Trophoblast cell (in vitro differentiated cells and primary cell): ENCODE measurements around the gene C4B.
"Not testable (repeated sequence)": the region's sequence is repeated elsewhere in the genome, so short reads cannot be mapped to it uniquely, and the experiment has no call there.

Experiments
- DNase-seq, 2 donors: peaks; one replicate each; pipeline ENCODE4 v3.0.0-alpha.2; 2016
- H2AFZ ChIP-seq: 2 replicates; pipeline ENCODE4 v1.6.1; 2013; ENCODE audit warnings: low read length, moderate library complexity, mild to moderate bottlenecking; ENCODE audit not compliant: insufficient read depth, poor library complexity
- H2AK5ac ChIP-seq: 2 replicates; pipeline ENCODE4 v1.6.1; 2013; ENCODE audit warnings: mild to moderate bottlenecking, low read length
- H2BK120ac ChIP-seq: 2 replicates; pipeline ENCODE4 v1.6.1; 2013; ENCODE audit warnings: low read length, mild to moderate bottlenecking, moderate library complexity; ENCODE audit not compliant: insufficient read depth, poor library complexity
- H2BK12ac ChIP-seq: 2 replicates; pipeline ENCODE4 v1.6.1; 2013; ENCODE audit warnings: mild to moderate bottlenecking, low read length, moderate library complexity
- H2BK5ac ChIP-seq: 2 replicates; pipeline ENCODE4 v1.6.1; 2013; ENCODE audit warnings: low read length, low read depth, moderate library complexity, mild to moderate bottlenecking; ENCODE audit not compliant: poor library complexity
- H3K14ac ChIP-seq: 2 replicates; pipeline ENCODE4 v1.6.1; 2013; ENCODE audit warnings: mild to moderate bottlenecking, low read length
- H3K18ac ChIP-seq: 2 replicates; pipeline ENCODE4 v1.6.1; 2013; ENCODE audit warnings: mild to moderate bottlenecking, low read length
- H3K23ac ChIP-seq: 2 replicates; pipeline ENCODE4 v1.6.1; 2013; ENCODE audit warnings: low read length
- H3K27ac ChIP-seq: 2 replicates; pipeline ENCODE4 v1.5.1; 2013; ENCODE audit warnings: low read depth, mild to moderate bottlenecking, inconsistent platforms, low read length, moderate library complexity
- H3K27me3 ChIP-seq: 2 replicates; pipeline ENCODE4 v1.6.1; 2013; ENCODE audit warnings: inconsistent platforms, mild to moderate bottlenecking, low read length, moderate library complexity; ENCODE audit not compliant: insufficient read depth
- H3K36me3 ChIP-seq, 2 experiments: 1 replicate in 1 of 2; 2 replicates in 1 of 2; pipeline ENCODE4 v1.6.1; 2013; ENCODE audit warnings: low read length in 2 of 2, mild to moderate bottlenecking in 2 of 2, moderate library complexity in 1 of 2; ENCODE audit not compliant: insufficient read depth in 2 of 2, control insufficient read depth in 1 of 2
- H3K4ac ChIP-seq: 2 replicates; pipeline ENCODE4 v1.6.1; 2013; ENCODE audit warnings: low read depth, mild to moderate bottlenecking, low read length, moderate library complexity
- H3K4me1 ChIP-seq, 2 experiments: 1 replicate in 1 of 2; 2 replicates in 1 of 2; pipeline ENCODE4 v1.6.1; 2013; ENCODE audit warnings: low read length in 2 of 2, mild to moderate bottlenecking in 2 of 2, moderate library complexity in 1 of 2; ENCODE audit not compliant: insufficient read depth in 2 of 2, control insufficient read depth in 1 of 2
- H3K4me2 ChIP-seq: 2 replicates; pipeline ENCODE4 v1.6.1; 2013; ENCODE audit warnings: inconsistent platforms, mild to moderate bottlenecking, low read length, moderate library complexity
- H3K4me3 ChIP-seq: 2 replicates; pipeline ENCODE4 v1.5.1; 2013; ENCODE audit warnings: mild to moderate bottlenecking, low read depth, low read length, inconsistent platforms
- H3K79me1 ChIP-seq: one replicate; pipeline ENCODE4 v1.6.1; 2013; ENCODE audit warnings: low read length
- H3K79me2 ChIP-seq: 2 replicates; pipeline ENCODE4 v1.6.1; 2013; ENCODE audit warnings: low read length, mild to moderate bottlenecking; ENCODE audit not compliant: control insufficient read depth, insufficient read depth, poor library complexity
- H3K9ac ChIP-seq: 2 replicates; pipeline ENCODE4 v1.6.1; 2013; ENCODE audit warnings: mild to moderate bottlenecking, low read length
- H3K9me3 ChIP-seq: 2 replicates; pipeline ENCODE4 v1.6.1; 2013; ENCODE audit warnings: low read depth, mild to moderate bottlenecking, control low read depth, inconsistent platforms, low read length; ENCODE audit not compliant: insufficient read depth
- H4K12ac ChIP-seq: 2 replicates; pipeline ENCODE4 v1.6.1; 2013; ENCODE audit warnings: low read depth, mild to moderate bottlenecking, low read length, moderate library complexity
- H4K8ac ChIP-seq: 2 replicates; pipeline ENCODE4 v1.6.1; 2013; ENCODE audit warnings: low read depth, mild to moderate bottlenecking, low read length, moderate library complexity
- H4K91ac ChIP-seq: one replicate; pipeline ENCODE4 v1.6.1; 2013; ENCODE audit warnings: low read depth, mild to moderate bottlenecking, low read length, moderate library complexity
- WGBS: extraction: QIAGEN DNeasy Blood & Tissue Kit; methylation state at CpG from one replicate; pipeline ENCODE4 v1.1.7; 2013; ENCODE audit warnings: missing lambda C conversion rate; ENCODE audit not compliant: insufficient read length, insufficient coverage; ENCODE audit errors: extremely low coverage; 5-methylcytosine and 5-hydroxymethylcytosine counted together

C4B gene

GRCh38 chr6:32064706-32065105 is 50.1 kb downstream of the C4B start:
- H2AFZ ChIP-seq = no peak overlapping the region
- no peaks in the 10 kb centered on the region for H3K27me3 ChIP-seq
- H3K4me1 ChIP-seq = no peaks in the 10 kb centered on the region
- H4K12ac ChIP-seq = no peak overlapping the region
- no peak overlapping the region for H4K8ac ChIP-seq
- H3K4ac ChIP-seq = no peak overlapping the region
- H2BK5ac ChIP-seq = no peak overlapping the region
- WGBS = no CpG with 5 or more reads among the region's 14 CpGs
- no peaks in the 10 kb centered on the region for H3K9me3 ChIP-seq
- no peak overlapping the region for H3K4me3 ChIP-seq
- H3K23ac ChIP-seq = no peak overlapping the region
- H3K27ac ChIP-seq = no peak overlapping the region
- DNase-seq = no peak
- H2BK120ac ChIP-seq = no peak overlapping the region
- H3K79me2 ChIP-seq = no peaks in the 10 kb centered on the region
- no peak overlapping the region for H3K9ac ChIP-seq
- H3K14ac ChIP-seq = no peak overlapping the region
- no peaks in the 10 kb centered on the region for H3K79me1 ChIP-seq
- no peak overlapping the region for H4K91ac ChIP-seq
- no peaks in the 10 kb centered on the region for H3K36me3 ChIP-seq
- H2AK5ac ChIP-seq = no peak overlapping the region
- H2BK12ac ChIP-seq = no peak overlapping the region
- H3K18ac ChIP-seq = no peak overlapping the region
- H3K4me2 ChIP-seq = no peak overlapping the region

GRCh38 chr6:32067521-32067920 is 52.9 kb downstream of the C4B start:
- not testable (repeated sequence) for H2AFZ ChIP-seq, H3K14ac ChIP-seq, H3K79me2 ChIP-seq, H3K27ac ChIP-seq, H3K4me3 ChIP-seq, H3K36me3 ChIP-seq, H4K8ac ChIP-seq, H3K79me1 ChIP-seq, H2AK5ac ChIP-seq, H3K4me1 ChIP-seq, H3K9me3 ChIP-seq, H4K91ac ChIP-seq, DNase-seq, H2BK120ac ChIP-seq, H4K12ac ChIP-seq, H2BK5ac ChIP-seq, H3K9ac ChIP-seq, H3K23ac ChIP-seq, H3K4me2 ChIP-seq, H3K18ac ChIP-seq, H3K27me3 ChIP-seq, H2BK12ac ChIP-seq, H3K4ac ChIP-seq
- WGBS = no CpG with 5 or more reads among the region's 19 CpGs

GRCh38 chr6:32068315-32068714 is 53.7 kb downstream of the C4B start:
- not testable (repeated sequence) for H2AK5ac ChIP-seq, H3K27ac ChIP-seq, H3K4me3 ChIP-seq, H3K9me3 ChIP-seq, H2BK5ac ChIP-seq, H2AFZ ChIP-seq, H3K23ac ChIP-seq, H2BK120ac ChIP-seq, H3K4me2 ChIP-seq, H3K18ac ChIP-seq, H2BK12ac ChIP-seq, DNase-seq, H3K14ac ChIP-seq, H4K12ac ChIP-seq, H4K8ac ChIP-seq, H3K27me3 ChIP-seq, H3K79me1 ChIP-seq, H3K9ac ChIP-seq, H3K36me3 ChIP-seq, H4K91ac ChIP-seq, H3K79me2 ChIP-seq, H3K4ac ChIP-seq, H3K4me1 ChIP-seq
- whole genome bisulfite sequencing = no CpG with 5 or more reads among the region's 13 CpGs

GRCh38 chr6:32068867-32069266 is 54.3 kb downstream of the C4B start:
- Histone ChIP-seq H3K23ac (no peak overlapping the region), H3K14ac (no peak overlapping the region), H2AK5ac (no peak overlapping the region), H3K36me3 (no peaks in the 10 kb centered on the region), H3K4me2 (no peak overlapping the region), H2BK5ac (no peak overlapping the region), H3K27ac (no peak overlapping the region), H3K9me3 (no peaks in the 10 kb centered on the region), H3K4me3 (no peak overlapping the region), H3K9ac (no peak overlapping the region), H3K79me2 (no peaks in the 10 kb centered on the region), H2BK12ac (no peak overlapping the region), H2AFZ (no peak overlapping the region), H4K8ac (no peak overlapping the region), H2BK120ac (no peak overlapping the region), H3K79me1 (no peaks in the 10 kb centered on the region), H3K4ac (no peak overlapping the region), H4K12ac (no peak overlapping the region), H3K4me1 (no peaks in the 10 kb centered on the region), H4K91ac (no peak overlapping the region), H3K18ac (no peak overlapping the region), H3K27me3 (no peaks in the 10 kb centered on the region)
- DNase-seq = no peak
- no CpG with 5 or more reads among the region's 14 CpGs for WGBS
